Measurements from ENCODE around the gene ABCC3.

DNA sequence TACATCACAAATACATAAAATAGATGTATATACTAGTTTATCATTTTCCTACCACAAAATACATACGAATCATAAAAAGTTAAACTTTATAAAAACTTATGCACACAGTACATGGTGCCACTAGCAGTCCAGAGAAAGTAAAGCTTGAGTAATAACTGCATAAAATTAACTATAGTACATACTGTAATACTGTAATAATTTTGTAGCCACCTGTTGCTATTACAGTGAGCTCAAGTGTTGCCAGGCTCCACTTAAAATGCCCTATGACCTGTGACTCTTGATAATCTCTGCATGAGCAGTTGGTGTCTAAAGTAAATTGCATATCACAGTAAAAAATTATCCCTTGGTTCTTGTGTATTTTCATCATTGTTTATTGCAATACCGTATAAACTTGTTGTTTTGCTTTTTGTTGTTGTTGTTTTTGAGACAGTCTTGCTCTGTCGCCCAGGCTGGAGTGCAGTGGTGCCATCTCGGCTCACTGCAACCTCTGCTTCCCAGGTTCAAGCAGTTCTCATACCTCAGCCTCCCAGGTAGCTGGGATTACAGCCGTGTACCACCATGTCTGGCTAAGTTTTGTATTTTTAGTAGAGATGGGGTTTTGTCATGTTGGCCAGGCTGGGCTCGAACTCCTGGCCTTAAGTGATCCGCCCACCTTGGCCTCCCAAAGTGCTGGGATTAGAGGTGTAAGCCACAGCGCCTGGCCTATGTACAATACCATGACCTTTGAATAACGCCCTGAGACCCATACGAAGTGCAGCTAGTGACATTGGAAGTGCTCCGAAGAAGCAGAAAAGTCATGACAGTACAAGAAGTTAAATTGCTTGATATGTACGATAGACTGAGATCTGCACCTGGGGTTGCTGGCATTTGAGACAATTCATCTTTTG lies 91.3 kb downstream of the ABCC3 start:
- TF ChIP-seq, protein P1, sequence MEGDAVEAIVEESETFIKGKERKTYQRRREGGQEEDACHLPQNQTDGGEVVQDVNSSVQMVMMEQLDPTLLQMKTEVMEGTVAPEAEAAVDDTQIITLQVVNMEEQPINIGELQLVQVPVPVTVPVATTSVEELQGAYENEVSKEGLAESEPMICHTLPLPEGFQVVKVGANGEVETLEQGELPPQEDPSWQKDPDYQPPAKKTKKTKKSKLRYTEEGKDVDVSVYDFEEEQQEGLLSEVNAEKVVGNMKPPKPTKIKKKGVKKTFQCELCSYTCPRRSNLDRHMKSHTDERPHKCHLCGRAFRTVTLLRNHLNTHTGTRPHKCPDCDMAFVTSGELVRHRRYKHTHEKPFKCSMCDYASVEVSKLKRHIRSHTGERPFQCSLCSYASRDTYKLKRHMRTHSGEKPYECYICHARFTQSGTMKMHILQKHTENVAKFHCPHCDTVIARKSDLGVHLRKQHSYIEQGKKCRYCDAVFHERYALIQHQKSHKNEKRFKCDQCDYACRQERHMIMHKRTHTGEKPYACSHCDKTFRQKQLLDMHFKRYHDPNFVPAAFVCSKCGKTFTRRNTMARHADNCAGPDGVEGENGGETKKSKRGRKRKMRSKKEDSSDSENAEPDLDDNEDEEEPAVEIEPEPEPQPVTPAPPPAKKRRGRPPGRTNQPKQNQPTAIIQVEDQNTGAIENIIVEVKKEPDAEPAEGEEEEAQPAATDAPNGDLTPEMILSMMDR (IDR thresholded peaks at IDR 0.05 in 2 of 3, conservative IDR thresholded peaks at IDR 0.05 in 1 of 3; ENCODE audit: borderline replicate concordance in 1 of 3, insufficient read depth in 1 of 3, low read depth in 2 of 3, low read length in 2 of 3), result no peak
- TF ChIP-seq EZH2 (IDR thresholded peaks at IDR 0.05), result no peak
- TF ChIP-seq, protein P2, sequence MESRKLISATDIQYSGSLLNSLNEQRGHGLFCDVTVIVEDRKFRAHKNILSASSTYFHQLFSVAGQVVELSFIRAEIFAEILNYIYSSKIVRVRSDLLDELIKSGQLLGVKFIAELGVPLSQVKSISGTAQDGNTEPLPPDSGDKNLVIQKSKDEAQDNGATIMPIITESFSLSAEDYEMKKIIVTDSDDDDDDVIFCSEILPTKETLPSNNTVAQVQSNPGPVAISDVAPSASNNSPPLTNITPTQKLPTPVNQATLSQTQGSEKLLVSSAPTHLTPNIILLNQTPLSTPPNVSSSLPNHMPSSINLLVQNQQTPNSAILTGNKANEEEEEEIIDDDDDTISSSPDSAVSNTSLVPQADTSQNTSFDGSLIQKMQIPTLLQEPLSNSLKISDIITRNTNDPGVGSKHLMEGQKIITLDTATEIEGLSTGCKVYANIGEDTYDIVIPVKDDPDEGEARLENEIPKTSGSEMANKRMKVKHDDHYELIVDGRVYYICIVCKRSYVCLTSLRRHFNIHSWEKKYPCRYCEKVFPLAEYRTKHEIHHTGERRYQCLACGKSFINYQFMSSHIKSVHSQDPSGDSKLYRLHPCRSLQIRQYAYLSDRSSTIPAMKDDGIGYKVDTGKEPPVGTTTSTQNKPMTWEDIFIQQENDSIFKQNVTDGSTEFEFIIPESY (IDR thresholded peaks at IDR 0.05; ENCODE audit: extremely low read depth, insufficient replicate concordance, low read length), result no peak
- no peak for TF ChIP-seq EGR1 (IDR thresholded peaks at IDR 0.05; ENCODE audit: low read depth)
- no peak for TF ChIP-seq CEBPB (IDR thresholded peaks at IDR 0.05; ENCODE audit: low read depth)
- TF ChIP-seq, protein P3, sequence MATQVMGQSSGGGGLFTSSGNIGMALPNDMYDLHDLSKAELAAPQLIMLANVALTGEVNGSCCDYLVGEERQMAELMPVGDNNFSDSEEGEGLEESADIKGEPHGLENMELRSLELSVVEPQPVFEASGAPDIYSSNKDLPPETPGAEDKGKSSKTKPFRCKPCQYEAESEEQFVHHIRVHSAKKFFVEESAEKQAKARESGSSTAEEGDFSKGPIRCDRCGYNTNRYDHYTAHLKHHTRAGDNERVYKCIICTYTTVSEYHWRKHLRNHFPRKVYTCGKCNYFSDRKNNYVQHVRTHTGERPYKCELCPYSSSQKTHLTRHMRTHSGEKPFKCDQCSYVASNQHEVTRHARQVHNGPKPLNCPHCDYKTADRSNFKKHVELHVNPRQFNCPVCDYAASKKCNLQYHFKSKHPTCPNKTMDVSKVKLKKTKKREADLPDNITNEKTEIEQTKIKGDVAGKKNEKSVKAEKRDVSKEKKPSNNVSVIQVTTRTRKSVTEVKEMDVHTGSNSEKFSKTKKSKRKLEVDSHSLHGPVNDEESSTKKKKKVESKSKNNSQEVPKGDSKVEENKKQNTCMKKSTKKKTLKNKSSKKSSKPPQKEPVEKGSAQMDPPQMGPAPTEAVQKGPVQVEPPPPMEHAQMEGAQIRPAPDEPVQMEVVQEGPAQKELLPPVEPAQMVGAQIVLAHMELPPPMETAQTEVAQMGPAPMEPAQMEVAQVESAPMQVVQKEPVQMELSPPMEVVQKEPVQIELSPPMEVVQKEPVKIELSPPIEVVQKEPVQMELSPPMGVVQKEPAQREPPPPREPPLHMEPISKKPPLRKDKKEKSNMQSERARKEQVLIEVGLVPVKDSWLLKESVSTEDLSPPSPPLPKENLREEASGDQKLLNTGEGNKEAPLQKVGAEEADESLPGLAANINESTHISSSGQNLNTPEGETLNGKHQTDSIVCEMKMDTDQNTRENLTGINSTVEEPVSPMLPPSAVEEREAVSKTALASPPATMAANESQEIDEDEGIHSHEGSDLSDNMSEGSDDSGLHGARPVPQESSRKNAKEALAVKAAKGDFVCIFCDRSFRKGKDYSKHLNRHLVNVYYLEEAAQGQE (IDR thresholded peaks at IDR 0.05; ENCODE audit: low read depth), result no peak
- TF ChIP-seq ZFX (IDR thresholded peaks at IDR 0.05), result no peak
- TF ChIP-seq POLR2A (IDR thresholded peaks at IDR 0.05; ENCODE audit: borderline replicate concordance, extremely low read depth, insufficient read depth, insufficient read length), result no peak
- no peak for TF ChIP-seq POLR2AphosphoS5 (IDR thresholded peaks at IDR 0.05; ENCODE audit: low read depth, low read length)
- TF ChIP-seq, protein P4, sequence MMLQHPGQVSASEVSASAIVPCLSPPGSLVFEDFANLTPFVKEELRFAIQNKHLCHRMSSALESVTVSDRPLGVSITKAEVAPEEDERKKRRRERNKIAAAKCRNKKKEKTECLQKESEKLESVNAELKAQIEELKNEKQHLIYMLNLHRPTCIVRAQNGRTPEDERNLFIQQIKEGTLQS (IDR thresholded peaks at IDR 0.05), result no peak
- TF ChIP-seq SP1 (IDR thresholded peaks at IDR 0.05; ENCODE audit: low read depth), result no peak
- no peak for TF ChIP-seq RAD21 (IDR thresholded peaks at IDR 0.05; ENCODE audit: low read depth)
- no peak for TF ChIP-seq TCF7L2 (IDR thresholded peaks at IDR 0.05; ENCODE audit: borderline replicate concordance, extremely low read depth, insufficient read depth, insufficient read length)
